Adrenal gland (tissue), 5 donors: ENCODE measurements around the gene MAGEA8.

Experiments used
- POLR2A ChIP-seq, 2 donors: fragments of 450-650 bp; IDR thresholded peaks; one replicate each; pipeline ENCODE4 v1.6.1; 2017; ENCODE audit warnings: antibody characterized with exemption in 2 of 2, mild to moderate bottlenecking in 2 of 2, moderate library complexity in 1 of 2
- TF ChIP-seq, protein P1 (sequence below), 6 experiments: fragments of 450-650 bp in 4 of 6; fragments of 200-600 bp in 2 of 6; sonication (generic) in 1 of 6; IDR thresholded peaks; 1 replicate in 5 of 6; 2 replicates in 1 of 6; pipeline versions ENCODE4 v1.5.1 to v1.8.0; 2016 to 2021; ENCODE audit warnings: antibody characterized with exemption in 6 of 6, mild to moderate bottlenecking in 2 of 6, moderate library complexity in 1 of 6
- donor health status: DM: no; HTN: no; CAD: no.

GRCh38 chrX:149903889-149904748 is 23.1 kb downstream of the MAGEA8 start:
- TF ChIP-seq POLR2A (IDR thresholded peaks at IDR 0.05): no peak
- TF ChIP-seq, protein P1, sequence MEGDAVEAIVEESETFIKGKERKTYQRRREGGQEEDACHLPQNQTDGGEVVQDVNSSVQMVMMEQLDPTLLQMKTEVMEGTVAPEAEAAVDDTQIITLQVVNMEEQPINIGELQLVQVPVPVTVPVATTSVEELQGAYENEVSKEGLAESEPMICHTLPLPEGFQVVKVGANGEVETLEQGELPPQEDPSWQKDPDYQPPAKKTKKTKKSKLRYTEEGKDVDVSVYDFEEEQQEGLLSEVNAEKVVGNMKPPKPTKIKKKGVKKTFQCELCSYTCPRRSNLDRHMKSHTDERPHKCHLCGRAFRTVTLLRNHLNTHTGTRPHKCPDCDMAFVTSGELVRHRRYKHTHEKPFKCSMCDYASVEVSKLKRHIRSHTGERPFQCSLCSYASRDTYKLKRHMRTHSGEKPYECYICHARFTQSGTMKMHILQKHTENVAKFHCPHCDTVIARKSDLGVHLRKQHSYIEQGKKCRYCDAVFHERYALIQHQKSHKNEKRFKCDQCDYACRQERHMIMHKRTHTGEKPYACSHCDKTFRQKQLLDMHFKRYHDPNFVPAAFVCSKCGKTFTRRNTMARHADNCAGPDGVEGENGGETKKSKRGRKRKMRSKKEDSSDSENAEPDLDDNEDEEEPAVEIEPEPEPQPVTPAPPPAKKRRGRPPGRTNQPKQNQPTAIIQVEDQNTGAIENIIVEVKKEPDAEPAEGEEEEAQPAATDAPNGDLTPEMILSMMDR (IDR thresholded peaks at IDR 0.05): no peak
